LNCAP (cell line): ENCODE data around the gene DNAH17.

Source experiments
- CTCF ChIP-seq: fragments of 450-650 bp; IDR thresholded peaks from 2 replicates; pipeline ENCODE4 v1.5.1; 2017; ENCODE audit warnings: mild to moderate bottlenecking

DNAH17 gene

GRCh38 chr17:78393575-78393974 lies 183.6 kb downstream of the DNAH17 start:
- no peak for TF ChIP-seq CTCF

DNA sequence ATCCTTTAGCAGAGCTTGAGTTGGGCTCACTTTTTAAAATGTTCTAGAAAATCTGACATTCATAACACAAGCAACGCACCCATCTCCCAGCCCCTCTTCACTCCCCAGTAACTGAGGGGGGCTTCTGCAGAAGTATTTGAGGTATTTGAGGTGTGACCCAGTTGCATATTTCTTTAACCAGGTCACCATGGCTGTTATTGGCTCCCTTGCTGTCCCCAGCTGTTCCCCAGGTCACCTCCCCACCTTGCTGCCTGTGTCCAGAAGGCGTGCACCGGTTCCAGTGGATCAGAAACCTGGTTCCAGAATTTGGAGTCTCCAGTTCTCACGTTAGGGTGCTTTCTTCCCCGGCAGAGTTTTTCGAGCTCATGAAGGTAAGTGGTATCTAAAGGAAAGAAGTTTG lies 184.9 kb downstream of the DNAH17 start:
- no peak for TF ChIP-seq CTCF

DNA sequence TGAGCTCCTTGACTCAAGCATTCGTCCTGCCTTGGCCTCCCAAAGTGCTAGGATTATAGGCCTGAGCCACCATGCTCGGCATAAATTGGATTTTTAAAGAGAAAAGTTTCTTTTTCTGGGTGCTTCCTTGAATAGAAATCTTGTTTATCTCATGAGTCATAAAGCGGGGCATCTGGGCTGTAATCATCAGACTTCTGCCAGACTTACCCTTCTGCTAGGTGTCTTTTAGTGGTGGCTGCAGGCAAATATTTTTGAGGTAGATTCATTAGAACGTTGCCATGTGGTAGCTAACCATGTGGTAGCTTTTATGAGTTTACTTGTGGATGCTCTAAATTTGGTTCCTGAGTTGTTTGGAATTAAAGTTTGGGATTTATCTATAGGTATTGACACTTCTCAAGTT lies 185.4 kb downstream of the DNAH17 start:
- TF ChIP-seq CTCF, result no peak

DNA sequence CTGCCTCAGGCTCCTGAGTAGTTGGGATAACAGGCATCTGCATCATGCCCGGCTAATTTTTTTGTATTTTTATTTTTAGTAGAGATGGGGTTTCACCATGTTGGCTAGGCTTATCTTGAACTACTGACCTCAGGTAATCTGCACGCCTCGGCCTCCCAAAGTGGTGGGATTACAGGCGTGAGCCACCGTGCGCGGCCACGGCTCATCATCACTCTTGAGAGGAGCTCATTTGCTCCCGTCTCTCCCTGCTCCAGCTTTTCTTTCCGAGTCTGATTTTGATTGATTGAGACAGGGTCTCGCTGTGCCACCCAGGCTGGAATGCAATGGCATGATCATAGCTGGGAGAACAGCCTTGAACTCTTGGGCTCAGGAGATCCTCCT lies 186.2 kb downstream of the DNAH17 start:
- no peak for TF ChIP-seq CTCF

DNA sequence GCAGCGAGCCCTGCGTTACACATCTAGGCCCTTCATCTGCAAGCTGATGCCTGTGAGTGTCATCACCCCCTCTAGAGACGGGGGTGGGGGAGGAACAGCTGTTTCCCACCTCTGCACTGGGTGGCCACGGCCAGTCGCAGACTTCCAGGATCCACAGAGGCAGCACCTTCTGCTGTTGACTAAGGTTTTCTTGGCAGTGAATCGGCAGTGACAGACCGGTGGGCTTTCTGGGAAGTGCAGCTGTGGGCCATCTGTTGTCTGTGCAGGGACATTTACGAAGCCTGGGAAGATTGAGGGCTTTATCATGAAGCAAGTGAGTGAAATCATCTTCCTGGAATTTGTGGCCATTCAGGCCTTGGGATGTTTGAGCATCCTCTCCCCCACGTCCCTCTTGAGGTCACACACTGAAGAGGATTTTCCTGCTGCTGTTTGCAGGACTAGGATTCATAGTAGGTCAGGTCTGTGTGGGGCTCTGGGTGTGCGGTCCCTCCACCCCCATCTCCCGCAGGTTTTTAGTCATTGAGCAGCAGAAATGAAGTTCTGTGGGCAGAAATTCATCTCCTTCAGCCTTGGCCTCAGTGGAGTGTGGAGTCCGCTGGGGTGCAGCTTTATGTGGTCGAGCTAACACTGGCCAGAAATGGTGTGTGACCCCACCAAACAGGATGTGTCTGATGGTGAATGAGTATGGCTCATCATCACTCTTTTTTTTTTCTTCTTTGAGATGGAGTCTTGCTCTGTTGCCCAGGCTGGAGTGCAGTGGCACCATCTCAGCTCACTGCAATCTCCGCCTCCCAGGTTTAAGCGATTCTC lies 186.8 kb downstream of the DNAH17 start:
- TF ChIP-seq CTCF, result no peak

DNA sequence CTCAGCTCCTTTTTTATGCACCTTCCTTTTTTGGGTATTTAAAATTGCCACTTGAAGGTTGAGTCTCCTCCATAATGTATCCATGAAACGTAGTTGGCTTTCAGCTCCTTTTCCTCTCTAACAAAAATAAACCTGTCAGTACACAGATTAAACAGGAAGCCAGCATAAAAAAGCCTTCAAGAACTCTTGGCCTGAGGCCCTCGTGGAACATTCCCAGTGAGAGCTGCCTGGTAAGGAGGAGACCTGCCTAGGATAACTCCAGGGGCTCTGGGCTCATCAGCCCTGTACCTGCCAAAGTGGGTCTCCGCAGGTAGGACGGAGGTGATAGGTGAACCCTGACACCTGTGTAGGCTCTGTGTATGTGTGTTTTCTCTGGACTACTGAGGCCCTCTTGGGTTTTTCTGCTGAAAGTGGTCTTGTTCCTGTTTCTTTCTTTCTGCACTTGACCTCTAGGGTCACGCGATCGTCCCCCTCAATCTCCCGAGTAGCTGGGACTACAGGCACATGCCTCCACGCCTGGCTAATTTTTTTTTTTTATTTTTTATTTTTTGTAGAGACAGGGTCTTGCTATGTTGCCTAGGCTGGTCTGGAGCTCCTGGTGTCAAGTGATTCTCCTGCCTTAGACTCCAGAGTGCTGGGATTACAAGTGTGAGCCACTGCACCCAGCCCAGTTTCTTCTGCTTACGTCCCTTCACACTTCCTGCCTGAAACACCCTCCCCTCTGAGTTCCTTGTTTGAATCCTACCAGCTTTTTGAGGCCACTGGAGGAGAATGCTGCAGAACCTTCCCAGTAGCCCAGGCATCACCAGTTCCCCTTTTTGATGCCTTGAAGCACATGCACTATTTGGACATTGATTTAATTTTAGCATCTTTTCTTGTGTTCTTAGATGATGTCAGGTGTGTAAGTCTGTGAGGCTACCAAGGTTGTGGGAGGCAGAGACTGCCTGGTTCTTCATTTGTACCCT lies 188.9 kb downstream of the DNAH17 start:
- TF ChIP-seq CTCF, result no peak

DNA sequence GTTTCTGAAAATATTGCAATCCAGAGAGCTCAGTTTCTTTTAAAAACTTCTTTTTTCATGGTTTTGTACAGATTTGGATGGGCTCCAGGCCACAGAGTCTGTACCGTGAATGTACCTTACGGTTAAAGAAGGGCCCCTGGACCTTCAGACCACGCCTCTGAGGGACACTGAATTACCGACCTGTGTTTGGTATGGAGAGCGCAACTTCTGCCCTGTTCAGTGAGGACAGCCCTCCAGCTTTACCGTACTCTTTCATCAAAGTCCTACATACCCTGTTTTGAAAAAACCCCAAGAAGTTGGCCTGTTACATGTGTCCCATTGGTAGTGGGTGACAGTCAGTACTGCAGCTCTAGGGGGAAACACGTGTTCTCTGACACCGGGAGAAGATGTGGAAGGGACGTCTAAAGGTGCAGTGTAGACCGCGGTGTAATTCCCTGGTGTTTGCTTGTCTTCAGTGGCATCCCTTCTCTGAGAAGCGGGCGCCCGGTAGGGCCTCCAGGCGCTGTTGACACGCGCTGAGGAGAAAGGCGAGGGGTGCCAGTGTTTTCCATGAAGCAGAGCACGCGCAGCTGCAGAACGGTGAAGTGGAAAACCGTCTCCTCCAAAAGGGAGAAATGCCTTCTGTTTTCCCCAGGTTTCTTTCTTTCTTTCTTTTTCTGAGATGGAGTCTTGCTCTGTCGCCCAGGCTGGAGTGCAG lies 192.6 kb downstream of the DNAH17 start:
- TF ChIP-seq CTCF, result no peak
